ENCODE measurements around the gene MT1HL1. TPM values are rescaled to one million over a fixed set of nuclear protein-coding genes. Genes with fewer than 3 reads are reported as not detected.

MT1HL1 gene
- polyA plus RNA-seq (2012; ENCODE audit: insufficient read depth, insufficient read length, low read depth) = not detected

GRCh38 chr1:237004116-237004515 lies at the start of gene MT1HL1:
MT1HL1 (minus strand) TSS chr1:237004441; CDS start chr1:237004372, 69 bp downstream.
- H3K4me1 ChIP-seq = no peaks in the 10 kb centered on the region
- no peaks in the 10 kb centered on the region for H3K36me3 ChIP-seq
- DNase-seq = no peak
- H3K4me3 ChIP-seq (ENCODE audit: low read depth, low read length) = no peak within 1 kb of the TSS
- no peak for TF ChIP-seq CTCF (IDR thresholded peaks at IDR 0.05; ENCODE audit: low read depth, low read length)
- peaks cover 5% of the 10 kb centered on the region for H3K27me3 ChIP-seq
- no peaks in the 10 kb centered on the region for H3K9me3 ChIP-seq

DNA sequence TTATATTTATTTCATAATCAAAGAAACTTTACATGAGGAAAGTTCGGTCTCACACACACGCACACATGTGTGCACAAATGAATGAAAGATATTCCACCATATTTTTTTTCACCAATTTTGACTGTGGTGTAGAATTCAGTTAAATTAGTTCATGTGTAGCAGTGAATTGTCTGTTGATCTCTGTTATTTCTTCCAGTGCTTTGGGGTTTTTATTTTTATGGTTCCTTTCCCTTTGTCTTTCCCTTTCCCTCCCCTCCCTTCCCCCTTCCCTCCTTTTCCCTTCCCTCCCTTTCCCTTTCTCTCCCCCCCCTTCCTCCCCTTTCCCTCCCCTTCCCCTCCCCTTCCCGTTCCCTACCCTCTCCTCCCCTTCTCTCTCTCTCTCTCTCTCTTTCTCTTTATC lies 46.7 kb upstream of the MT1HL1 start:
- DNase-seq = no peak
- no peaks in the 10 kb centered on the region for H3K36me3 ChIP-seq
- no peaks in the 10 kb centered on the region for H3K4me1 ChIP-seq
- no peaks in the 10 kb centered on the region for H3K9me3 ChIP-seq
- H3K27me3 ChIP-seq = peaks cover 27% of the 10 kb centered on the region
- H3K4me3 ChIP-seq (ENCODE audit: low read depth, low read length) = no peak overlapping the region
- no peak for TF ChIP-seq CTCF (IDR thresholded peaks at IDR 0.05; ENCODE audit: low read depth, low read length)

GRCh38 chr1:237050185-237050584 lies 45.9 kb upstream of the MT1HL1 start:
- peaks cover 27% of the 10 kb centered on the region for H3K27me3 ChIP-seq
- no peaks in the 10 kb centered on the region for H3K36me3 ChIP-seq
- no peak overlapping the region for H3K4me3 ChIP-seq (ENCODE audit: low read depth, low read length)
- no peaks in the 10 kb centered on the region for H3K9me3 ChIP-seq
- no peaks in the 10 kb centered on the region for H3K4me1 ChIP-seq
- DNase-seq = no peak
- no peak for TF ChIP-seq CTCF (IDR thresholded peaks at IDR 0.05; ENCODE audit: low read depth, low read length)

DNA sequence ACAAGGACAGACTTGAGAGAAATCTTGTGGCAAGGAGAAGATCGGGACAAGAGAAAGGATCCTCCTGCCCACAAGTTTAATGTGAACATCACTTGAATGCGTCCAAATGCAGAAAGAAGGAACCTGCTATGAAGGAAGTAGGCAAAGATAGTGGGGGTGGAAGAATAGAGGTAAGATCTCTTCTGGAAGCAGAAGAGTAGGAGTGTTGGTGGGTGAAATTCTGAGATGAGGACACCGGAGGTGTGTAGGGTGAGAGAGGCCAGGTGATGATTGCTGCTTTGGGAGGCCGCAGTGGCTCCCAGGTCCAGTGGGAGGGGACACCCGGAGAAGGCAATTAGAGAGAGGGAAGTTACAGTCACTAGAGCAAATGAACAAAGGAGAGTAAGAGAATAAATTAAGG lies 44.6 kb upstream of the MT1HL1 start:
- H3K9me3 ChIP-seq = no peaks in the 10 kb centered on the region
- H3K4me1 ChIP-seq = no peaks in the 10 kb centered on the region
- peaks cover 35% of the 10 kb centered on the region for H3K27me3 ChIP-seq
- H3K36me3 ChIP-seq = no peaks in the 10 kb centered on the region
- DNase-seq = no peak
- no peak overlapping the region for H3K4me3 ChIP-seq (ENCODE audit: low read depth, low read length)
- TF ChIP-seq CTCF (IDR thresholded peaks at IDR 0.05; ENCODE audit: low read depth, low read length) = no peak

DNA sequence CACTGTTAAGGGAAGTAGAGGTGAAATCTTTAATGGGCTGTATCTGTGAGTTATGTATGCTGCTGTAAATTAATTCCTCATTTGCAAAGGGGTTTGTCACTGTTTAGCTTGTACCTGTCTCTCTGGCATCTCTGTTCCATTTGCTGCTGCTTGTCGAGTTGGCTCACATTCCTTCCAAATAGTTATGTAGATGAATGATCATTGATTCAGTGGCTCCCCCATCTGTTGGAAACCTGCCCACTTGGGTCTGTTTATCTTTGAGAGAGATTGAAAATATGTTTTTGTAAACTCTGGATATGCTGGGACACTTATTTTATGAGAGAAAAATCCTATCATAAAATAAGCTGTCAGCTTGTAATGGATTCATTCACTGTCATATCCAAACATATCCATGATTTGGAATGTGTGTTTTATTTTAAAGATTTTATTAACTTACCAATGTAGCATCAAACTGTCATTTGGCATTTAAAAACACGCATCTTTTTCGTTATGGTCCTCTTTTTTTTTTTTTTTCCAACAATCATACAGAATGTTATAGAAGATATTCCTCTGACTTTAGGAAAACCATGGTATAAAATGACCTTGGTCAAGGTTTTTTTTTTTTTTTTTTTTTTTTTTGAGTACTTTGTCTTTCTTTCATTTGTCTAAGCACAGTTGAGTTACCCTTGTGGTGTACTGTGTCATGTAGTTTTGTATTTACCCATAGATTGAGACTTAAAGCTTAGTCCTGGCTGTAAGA lies 41.2 kb upstream of the MT1HL1 start:
- no peaks in the 10 kb centered on the region for H3K4me1 ChIP-seq

More for the DNA sequence above, 41.2 kb upstream of the MT1HL1 start:
- no peaks in the 10 kb centered on the region for H3K9me3 ChIP-seq
- DNase-seq = no peak
- H3K4me3 ChIP-seq (ENCODE audit: low read depth, low read length) = no peak overlapping the region
- no peak for TF ChIP-seq CTCF (IDR thresholded peaks at IDR 0.05; ENCODE audit: low read depth, low read length)
- H3K27me3 ChIP-seq = peaks cover 59% of the 10 kb centered on the region
- no peaks in the 10 kb centered on the region for H3K36me3 ChIP-seq

Data from BE2C (cell line).